ENCODE results near the gene CACNA1D. TPM values are rescaled to one million over a fixed set of nuclear protein-coding genes. Genes with fewer than 3 reads are reported as not detected.

CACNA1D gene
- total and polyA plus RNA-seq, 2 donors from 2014 or later, result 3.7 to 35.7 TPM

DNA sequence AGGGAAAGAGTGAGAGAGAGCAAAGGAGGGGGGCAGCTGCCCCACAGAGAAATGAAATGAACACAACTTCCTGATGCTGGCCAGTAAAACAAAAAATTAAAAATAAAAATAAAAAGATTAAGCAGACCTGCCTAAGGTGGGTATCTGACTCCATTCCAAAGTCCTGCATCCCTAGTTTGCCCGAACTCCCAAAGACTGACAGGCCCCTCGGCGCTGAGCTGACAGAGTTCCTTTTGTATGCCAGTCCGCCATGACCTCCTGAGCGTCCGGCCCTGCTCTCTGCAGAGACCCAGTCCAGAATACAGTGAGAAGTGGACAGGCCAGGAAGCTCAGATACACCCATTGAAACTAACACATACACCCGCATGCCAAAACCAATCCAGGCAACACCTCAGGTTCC lies 296.9 kb downstream of the CACNA1D start:
- no peak for FAIRE-seq
- Histone ChIP-seq H3K9ac (ENCODE audit: low read length in 3 of 3) (no peak overlapping the region), H3K4me3 (ENCODE audit: low read length in 3 of 3) (no peak overlapping the region), H3K9me3 (ENCODE audit: control insufficient read depth in 2 of 3, insufficient read depth in 1 of 3, low read length in 3 of 3) (no peaks in the 10 kb centered on the region), H3K36me3 (ENCODE audit: control insufficient read depth in 2 of 3, insufficient read depth in 3 of 3, low read length in 3 of 3) (no peaks in the 10 kb centered on the region), H3K4me1 (ENCODE audit: control insufficient read depth in 2 of 3, insufficient read depth in 2 of 3, low read depth in 1 of 3, low read length in 3 of 3) (no peaks in the 10 kb centered on the region), H3K27ac (ENCODE audit: low read depth in 2 of 2, low read length in 2 of 2) (no peak overlapping the region), H3K27me3 (ENCODE audit: control insufficient read depth, insufficient read depth, low read length) (no peaks in the 10 kb centered on the region)
- intact Hi-C loops (cut with DNase I), result no loop called here
- TF ChIP-seq, protein P1, sequence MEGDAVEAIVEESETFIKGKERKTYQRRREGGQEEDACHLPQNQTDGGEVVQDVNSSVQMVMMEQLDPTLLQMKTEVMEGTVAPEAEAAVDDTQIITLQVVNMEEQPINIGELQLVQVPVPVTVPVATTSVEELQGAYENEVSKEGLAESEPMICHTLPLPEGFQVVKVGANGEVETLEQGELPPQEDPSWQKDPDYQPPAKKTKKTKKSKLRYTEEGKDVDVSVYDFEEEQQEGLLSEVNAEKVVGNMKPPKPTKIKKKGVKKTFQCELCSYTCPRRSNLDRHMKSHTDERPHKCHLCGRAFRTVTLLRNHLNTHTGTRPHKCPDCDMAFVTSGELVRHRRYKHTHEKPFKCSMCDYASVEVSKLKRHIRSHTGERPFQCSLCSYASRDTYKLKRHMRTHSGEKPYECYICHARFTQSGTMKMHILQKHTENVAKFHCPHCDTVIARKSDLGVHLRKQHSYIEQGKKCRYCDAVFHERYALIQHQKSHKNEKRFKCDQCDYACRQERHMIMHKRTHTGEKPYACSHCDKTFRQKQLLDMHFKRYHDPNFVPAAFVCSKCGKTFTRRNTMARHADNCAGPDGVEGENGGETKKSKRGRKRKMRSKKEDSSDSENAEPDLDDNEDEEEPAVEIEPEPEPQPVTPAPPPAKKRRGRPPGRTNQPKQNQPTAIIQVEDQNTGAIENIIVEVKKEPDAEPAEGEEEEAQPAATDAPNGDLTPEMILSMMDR (IDR thresholded peaks at IDR 0.05; ENCODE audit: borderline replicate concordance, extremely low read depth, insufficient read depth), result no peak
- DNase-seq, result no peak

DNA sequence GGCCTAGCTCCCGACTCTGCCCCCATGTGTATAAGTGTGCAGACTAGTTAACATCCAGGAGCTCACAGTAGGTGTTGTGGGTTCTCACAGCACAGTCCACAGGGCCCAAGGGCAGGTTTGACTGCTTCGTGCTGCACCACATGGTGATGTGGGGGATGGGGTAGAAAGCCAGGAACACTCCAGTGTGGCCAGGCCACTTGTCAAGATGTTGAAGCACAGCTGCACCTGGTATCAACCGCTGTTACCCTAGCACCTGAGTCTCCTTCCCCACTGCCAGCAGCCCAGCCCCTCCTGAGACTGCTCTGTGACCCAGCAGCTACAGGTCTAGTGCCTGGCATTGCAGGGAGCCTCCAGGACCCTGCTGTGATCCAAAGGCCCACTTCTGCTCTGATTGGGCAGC lies 298.5 kb downstream of the CACNA1D start:
- Histone ChIP-seq H3K27me3 (ENCODE audit: control insufficient read depth, insufficient read depth, low read length) (no peaks in the 10 kb centered on the region), H3K36me3 (ENCODE audit: control insufficient read depth in 2 of 3, insufficient read depth in 3 of 3, low read length in 3 of 3) (no peaks in the 10 kb centered on the region), H3K4me1 (ENCODE audit: control insufficient read depth in 2 of 3, insufficient read depth in 2 of 3, low read depth in 1 of 3, low read length in 3 of 3) (no peaks in the 10 kb centered on the region), H3K9ac (ENCODE audit: low read length in 3 of 3) (no peak overlapping the region), H3K4me3 (ENCODE audit: low read length in 3 of 3) (no peak overlapping the region), H3K9me3 (ENCODE audit: control insufficient read depth in 2 of 3, insufficient read depth in 1 of 3, low read length in 3 of 3) (no peaks in the 10 kb centered on the region), H3K27ac (ENCODE audit: low read depth in 2 of 2, low read length in 2 of 2) (no peak overlapping the region)
- intact Hi-C loops (cut with DNase I), result no loop called here
- FAIRE-seq (no peak), DNase-seq (no peak)
- TF ChIP-seq, protein P1 (IDR thresholded peaks at IDR 0.05; ENCODE audit: borderline replicate concordance, extremely low read depth, insufficient read depth), result no peak

DNA sequence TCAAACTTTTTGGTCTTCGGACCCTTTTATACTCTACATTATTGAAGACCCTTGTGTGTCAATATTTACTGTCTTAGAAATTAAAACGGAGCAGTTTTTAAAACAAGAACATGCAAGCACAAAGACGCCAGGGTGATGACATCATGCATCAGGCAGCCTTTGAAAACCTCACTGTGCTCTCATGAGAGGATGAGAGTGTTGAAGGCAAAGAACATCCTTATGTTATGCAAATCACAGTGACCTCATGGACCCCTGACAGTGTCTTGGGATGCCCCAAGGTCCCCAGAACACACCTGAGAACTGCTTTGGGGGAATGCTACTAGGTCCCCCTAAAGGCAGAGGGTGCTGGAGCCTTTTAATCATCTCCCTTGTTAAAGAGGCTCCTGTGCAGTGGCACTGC lies 300.2 kb downstream of the CACNA1D start:
- no peak for DNase-seq
- no peak for FAIRE-seq
- TF ChIP-seq, protein P1 (IDR thresholded peaks at IDR 0.05; ENCODE audit: borderline replicate concordance, extremely low read depth, insufficient read depth), result no peak
- H3K4me3 ChIP-seq (ENCODE audit: low read length in 3 of 3), result no peak overlapping the region
- intact Hi-C loops (cut with DNase I), result no loop called here
- no peaks in the 10 kb centered on the region for H3K4me1 ChIP-seq (ENCODE audit: control insufficient read depth in 2 of 3, insufficient read depth in 2 of 3, low read depth in 1 of 3, low read length in 3 of 3)
- no peaks in the 10 kb centered on the region for H3K36me3 ChIP-seq (ENCODE audit: control insufficient read depth in 2 of 3, insufficient read depth in 3 of 3, low read length in 3 of 3)
- H3K9me3 ChIP-seq (ENCODE audit: control insufficient read depth in 2 of 3, insufficient read depth in 1 of 3, low read length in 3 of 3), result no peaks in the 10 kb centered on the region
- no peak overlapping the region for H3K9ac ChIP-seq (ENCODE audit: low read length in 3 of 3)
- no peak overlapping the region for H3K27ac ChIP-seq (ENCODE audit: low read depth in 2 of 2, low read length in 2 of 2)
- H3K27me3 ChIP-seq (ENCODE audit: control insufficient read depth, insufficient read depth, low read length), result no peaks in the 10 kb centered on the region

DNA sequence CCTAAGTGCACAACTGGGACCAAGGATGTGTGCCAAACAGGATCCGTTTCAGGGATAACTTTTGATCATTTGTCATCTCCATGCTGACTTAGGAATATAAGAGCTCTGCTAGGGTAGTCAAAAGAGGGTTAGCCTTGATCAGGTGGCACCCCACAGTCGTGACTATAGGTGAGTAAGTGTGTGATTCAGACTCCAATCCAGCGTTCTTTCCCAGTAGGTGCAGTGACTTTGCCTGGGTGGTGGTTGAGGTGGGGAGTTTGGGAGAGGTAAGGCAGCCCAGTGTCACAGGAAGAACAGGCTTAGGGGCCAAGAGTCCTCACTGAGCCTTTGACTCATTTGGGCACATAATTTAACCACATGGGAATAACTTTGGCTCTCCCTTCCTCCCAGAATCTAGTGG lies 300.8 kb downstream of the CACNA1D start:
- intact Hi-C loops (cut with DNase I), result no loop called here
- Histone ChIP-seq H3K9me3 (ENCODE audit: control insufficient read depth in 2 of 3, insufficient read depth in 1 of 3, low read length in 3 of 3) (no peaks in the 10 kb centered on the region), H3K27me3 (ENCODE audit: control insufficient read depth, insufficient read depth, low read length) (no peaks in the 10 kb centered on the region), H3K4me1 (ENCODE audit: control insufficient read depth in 2 of 3, insufficient read depth in 2 of 3, low read depth in 1 of 3, low read length in 3 of 3) (no peaks in the 10 kb centered on the region), H3K4me3 (ENCODE audit: low read length in 3 of 3) (no peak overlapping the region), H3K9ac (ENCODE audit: low read length in 3 of 3) (no peak overlapping the region), H3K27ac (ENCODE audit: low read depth in 2 of 2, low read length in 2 of 2) (no peak overlapping the region), H3K36me3 (ENCODE audit: control insufficient read depth in 2 of 3, insufficient read depth in 3 of 3, low read length in 3 of 3) (no peaks in the 10 kb centered on the region)
- no peak for FAIRE-seq
- DNase-seq, result no peak
- TF ChIP-seq, protein P1 (IDR thresholded peaks at IDR 0.05; ENCODE audit: borderline replicate concordance, extremely low read depth, insufficient read depth), result no peak

Data from kidney (tissue), 14 donors.